LNCAP (cell line): ENCODE data around the gene GABRQ.
A peak's percentile ranks its signal among the peaks of the same experiment; 100 is the strongest.

Experiments used
- CTCF ChIP-seq: fragments of 450-650 bp; IDR thresholded peaks from 2 replicates; pipeline ENCODE4 v1.5.1; 2017; ENCODE audit warnings: mild to moderate bottlenecking

The GABRQ gene

GRCh38 chrX:152637649-152638442 is at the start of gene GABRQ:
Gene GABRQ, plus strand, starts transcription at chrX:152637895. Its CDS starts 308 bp downstream, at chrX:152638203.
- TF ChIP-seq CTCF = no peak

DNA sequence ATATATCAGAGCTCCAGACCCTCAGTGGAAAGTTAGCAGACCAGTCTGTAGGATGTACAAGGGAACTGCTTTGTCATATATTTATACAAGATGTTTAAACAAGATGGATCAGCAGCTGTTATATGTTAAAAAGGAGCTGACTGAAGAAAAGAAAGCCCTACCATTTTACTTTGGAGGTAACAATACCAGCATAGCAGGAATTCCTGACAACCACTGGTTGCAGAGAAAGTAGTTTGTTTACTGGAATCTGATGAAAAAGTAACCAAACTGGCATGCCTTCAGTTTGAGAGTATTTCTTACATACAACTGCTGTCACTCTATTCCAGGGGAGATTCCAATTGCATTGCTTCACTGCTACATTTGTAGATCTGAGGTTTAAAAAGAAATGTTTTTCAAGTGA is 49.5 kb upstream of the GABRQ start:
- no peak for TF ChIP-seq CTCF

DNA sequence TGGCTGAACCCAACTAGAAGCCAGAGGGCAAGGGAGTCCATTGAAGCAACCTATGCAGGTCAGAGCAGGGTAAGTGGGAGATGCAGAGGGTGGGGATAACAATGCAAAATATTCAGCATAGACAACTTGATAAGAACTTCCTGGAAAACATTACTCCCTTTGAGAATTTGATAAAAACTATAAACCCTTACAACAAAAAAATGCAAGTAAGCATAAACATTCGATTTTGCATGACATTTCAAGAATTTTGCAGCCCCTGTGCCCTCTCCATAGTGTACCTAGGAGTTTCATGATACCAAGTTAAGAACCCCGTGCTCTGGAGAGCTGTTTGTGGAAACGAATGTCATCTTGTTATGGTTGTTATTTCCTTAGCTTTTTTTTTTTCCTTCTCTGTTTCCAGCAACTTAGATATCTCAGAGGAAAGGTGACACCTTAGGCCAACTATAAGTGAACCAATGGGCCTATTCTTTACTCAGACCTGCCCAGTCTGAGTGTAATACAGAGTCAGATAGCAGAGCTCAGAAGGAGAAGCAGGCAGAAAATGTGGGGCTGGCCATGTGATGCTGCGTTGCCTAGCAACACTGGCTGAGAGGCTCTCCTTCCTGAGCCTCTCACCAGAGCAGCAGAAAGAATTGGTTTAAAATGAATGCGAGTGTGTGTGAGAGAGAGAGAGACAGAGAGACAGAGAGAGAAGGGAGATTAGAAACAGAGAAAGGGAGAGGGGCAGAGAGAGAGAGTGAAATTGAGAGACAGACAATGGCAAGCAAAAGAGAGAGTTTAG is 36.7 kb upstream of the GABRQ start:
- TF ChIP-seq CTCF = no peak

DNA sequence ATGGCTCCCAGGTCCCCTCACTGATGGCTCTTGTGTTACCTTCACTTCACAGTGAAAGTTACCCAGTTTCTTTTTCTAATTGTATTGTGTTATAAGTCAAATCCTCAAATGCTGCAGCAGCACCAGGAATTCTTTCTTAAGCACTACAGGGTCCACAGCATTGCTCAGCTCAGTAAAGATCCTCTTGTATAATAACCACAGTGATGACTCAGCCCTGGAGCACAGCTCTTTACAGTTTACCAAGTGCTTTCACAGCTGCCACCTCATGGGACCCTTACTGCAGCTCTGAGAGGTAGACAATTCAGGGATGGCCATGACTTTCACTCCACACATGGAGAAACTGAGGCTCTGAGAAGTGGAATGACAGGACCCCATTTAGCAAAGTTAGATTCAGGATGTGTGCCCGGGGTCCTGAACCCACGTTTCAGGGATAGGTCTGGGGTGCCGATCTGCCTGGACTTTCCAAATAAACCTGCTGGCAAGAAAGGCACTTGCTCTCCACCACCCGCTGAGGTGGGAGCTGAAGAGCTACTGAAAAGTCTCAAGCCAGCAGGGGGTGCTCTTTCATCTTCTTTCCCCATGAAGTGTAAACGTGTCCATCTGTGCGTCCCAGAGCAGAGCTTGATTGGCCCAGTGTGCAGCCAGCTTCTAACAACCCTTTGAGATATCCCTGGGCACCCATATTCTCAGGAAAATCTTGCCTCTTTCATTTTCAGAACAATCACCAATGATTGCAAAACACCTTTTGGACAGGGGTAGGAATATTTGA is 35.7 kb upstream of the GABRQ start:
- no peak for TF ChIP-seq CTCF

DNA sequence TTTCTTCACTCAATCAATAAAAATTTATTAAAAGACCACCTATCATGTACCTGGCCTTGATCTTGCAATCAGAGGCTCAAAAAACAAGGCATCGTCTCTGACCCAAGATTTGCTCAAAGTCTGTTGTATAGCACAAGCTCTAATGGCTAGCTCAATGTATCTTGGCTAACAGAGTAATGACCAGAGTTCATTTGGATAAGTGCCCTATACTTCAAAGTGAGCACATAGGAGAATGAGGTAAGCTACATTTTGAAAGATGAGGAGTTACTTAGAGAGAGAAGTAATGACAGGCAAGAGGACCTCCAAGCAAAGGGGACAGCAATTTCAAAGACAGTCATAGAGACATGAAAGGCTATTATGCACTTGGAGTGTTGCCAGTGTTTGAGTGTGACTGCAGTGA is 22.9 kb upstream of the GABRQ start:
- TF ChIP-seq CTCF = no peak

- no peak for TF ChIP-seq CTCF
Observed at GRCh38 chrX:152619897-152620296, 17.8 kb upstream of the GABRQ start.

DNA sequence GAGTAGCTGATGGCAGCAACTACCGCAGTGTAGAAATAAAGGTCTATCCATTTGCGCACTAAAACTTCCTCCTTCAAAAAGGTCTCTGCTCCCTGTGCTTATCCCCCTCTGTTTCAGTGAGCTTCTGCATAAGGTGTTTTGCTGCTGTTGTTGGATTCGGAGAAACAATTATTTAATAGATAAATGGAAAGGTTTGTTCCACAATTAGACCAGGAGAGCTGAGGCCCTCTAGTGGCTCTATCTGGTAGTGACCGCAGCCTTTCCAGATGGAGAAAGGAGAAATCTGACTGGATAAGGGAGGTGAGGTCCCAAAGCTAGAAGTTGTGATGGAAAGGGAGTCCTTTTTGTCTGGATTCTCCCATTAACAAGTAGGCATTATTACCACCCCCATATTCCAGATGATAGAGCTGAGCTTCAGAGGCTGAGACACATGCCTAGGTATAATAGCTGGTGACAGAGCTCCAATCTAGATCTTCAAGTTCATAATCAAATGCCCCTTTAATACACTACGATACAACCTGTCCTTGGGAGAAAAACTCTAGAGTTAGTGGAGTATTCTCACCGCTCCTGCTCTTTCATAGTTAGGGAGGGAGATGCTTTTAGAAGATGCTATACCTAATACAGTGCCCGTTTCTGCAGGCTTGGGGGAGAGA is 5.1 kb upstream of the GABRQ start:
- TF ChIP-seq CTCF = peak; percentile 74
